HG02588 (cell line): ENCODE results near the gene GHITM.
"Not testable (repeated sequence)": the region's sequence is repeated elsewhere in the genome, so short reads cannot be mapped to it uniquely, and the experiment has no call there.

ENCODE experiments used
- ATAC-seq: cut with Tn5 transposase; IDR thresholded peaks from one replicate; pipeline ENCODE4 v1.9.1; 2021; ENCODE audit warnings: mild to moderate bottlenecking, moderate library complexity; ENCODE audit not compliant: unreplicated experiment

Gene GHITM

DNA sequence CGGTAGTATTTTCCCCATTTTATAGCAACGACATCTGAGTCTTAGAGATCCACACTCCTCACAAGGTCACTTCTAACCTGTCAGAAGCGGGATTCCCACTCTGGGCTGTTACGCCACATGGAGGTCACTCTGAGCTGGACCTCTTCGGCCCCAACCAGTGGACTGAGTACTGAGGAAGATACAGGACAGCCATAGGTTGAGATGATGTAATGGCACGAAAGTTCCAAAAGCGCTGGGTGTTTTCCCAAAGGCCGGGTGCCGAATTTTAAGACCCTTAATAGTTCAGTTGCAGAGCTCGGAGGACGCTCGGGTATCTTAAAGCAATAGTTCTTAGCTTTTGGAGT is 699 bp downstream of the GHITM start:
- ATAC-seq = peak; percentile 2

GRCh38 chr10:84147347-84147746 is 8.0 kb downstream of the GHITM start:
- ATAC-seq = no peak

DNA sequence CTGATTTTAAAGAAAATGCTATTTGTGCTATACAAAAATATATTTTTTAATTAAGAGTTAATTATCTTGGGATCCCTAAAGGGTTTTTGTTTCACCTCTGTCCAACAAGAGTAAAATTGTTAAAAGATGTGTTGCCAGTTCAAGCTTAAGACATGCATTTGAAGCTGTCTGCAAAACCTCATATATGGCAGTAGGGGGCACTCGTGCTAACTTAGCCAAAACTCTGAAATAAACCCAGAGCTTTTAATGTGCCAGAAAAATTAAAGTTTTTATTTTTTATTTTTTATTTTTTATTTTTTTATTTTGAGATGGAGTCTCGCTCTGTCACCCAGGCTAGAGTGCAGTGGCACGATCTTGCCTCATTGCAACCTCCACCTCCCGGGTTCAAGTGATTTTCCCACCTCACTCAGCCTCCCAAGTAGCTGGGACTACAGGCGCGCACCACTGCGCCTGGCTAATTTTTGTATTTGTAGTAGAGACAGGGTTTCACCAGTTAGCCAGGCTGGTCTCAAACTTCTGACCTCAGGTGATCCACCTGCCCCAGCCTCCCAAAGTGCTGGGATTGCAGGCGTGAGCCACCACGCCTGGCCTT is 8.8 kb downstream of the GHITM start:
- peak; percentile 47 for ATAC-seq

GRCh38 chr10:84149854-84150253 is 10.5 kb downstream of the GHITM start:
- ATAC-seq = no peak

GRCh38 chr10:84152769-84153168 is 13.5 kb downstream of the GHITM start:
- no peak for ATAC-seq

DNA sequence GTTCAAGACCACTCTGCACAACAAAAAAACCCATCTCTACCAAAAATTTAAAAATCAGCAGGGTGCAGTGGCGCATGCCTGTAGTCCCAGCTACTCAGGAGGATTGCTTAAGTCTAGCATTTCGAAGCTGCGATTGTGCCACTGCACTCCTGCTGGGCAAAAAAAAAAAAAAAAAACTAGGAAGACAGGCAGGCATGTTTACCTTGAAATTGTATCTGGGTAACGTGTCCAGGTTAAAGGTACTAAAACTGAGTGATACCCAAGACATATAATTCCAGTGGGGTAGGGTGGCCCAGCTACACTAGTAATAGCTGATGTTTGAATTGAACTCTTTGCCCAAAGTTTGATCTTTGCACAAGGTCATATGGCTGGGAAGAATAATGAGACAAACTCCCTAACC is 16.2 kb downstream of the GHITM start:
- ATAC-seq = no peak

DNA sequence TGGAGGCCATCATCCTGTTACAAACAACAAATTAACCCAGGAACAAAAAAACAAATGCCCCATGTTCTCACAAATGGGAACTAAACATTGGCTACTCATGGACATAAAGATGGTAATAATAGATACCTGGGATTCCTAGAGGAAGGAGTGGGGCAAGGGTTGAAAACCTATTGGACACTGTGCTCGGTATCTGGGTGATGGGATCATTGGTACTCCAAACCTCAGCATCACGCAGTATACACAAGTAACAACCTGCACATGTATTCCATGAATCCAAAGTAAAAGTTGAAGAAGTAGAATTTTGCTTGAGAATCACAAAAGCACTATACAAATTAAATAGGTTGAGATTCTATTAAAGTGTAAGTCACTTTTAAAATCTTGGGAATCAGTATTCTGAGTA is 16.7 kb downstream of the GHITM start:
- ATAC-seq = no peak

GRCh38 chr10:84156768-84157167 is 17.5 kb downstream of the GHITM start:
- peak; percentile 47 for ATAC-seq

DNA sequence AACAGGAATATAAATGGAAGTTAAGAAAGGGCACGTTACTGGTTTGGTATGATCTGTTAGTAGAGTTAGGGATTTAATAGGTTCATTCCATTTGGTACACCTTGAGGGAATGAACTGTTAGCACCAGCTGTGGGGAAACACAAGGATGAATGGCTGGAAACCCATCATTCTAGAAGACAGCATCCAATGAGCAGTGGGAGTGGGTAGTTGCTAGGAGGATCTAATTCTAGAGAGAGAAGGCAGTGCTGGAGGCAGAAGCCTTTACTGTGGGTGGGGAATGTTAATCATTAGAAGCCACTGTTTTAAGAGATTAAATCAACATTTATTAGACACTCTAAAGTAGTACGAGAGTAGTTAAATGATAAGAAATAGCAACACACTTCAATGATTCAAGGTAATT is 18.8 kb downstream of the GHITM start:
- ATAC-seq = no peak

- no peak for ATAC-seq
Measured at GRCh38 chr10:84158550-84158949, 19.2 kb downstream of the GHITM start.

- ATAC-seq = no peak
Measured at GRCh38 chr10:84159076-84159685, 19.9 kb downstream of the GHITM start.

DNA sequence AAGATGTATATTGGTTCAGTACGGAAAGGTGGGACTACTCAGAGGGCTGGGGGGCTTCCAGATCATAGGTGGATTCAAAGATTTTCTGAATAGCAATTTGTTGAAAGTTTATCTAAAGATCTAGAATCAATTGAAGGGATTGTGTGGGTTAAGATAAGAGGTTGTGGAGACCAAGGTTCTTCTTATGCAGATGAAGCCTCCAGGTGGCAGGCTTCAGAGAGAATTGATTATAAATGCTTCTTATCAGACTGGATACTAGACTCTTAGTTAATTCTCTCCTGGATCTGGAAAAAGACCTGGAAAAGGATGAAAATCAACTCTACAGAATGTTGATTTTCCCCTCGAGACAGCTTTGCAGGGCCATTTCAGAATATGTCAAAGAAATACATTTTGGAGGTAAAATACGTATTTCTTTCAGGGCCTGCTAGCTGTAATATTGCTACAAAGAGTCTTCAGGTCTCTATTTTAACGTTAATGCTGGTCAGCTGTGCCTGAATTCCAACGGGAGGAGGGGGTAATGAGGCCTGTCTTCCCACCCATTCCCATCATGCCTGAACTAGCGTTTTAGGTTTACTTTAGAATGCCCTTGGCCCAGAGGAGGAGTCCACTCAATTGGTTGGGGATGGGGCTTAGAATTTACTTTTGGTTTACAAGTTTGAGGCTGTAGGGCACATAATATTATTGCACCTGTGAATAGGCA is 21.5 kb downstream of the GHITM start:
- no peak for ATAC-seq

DNA sequence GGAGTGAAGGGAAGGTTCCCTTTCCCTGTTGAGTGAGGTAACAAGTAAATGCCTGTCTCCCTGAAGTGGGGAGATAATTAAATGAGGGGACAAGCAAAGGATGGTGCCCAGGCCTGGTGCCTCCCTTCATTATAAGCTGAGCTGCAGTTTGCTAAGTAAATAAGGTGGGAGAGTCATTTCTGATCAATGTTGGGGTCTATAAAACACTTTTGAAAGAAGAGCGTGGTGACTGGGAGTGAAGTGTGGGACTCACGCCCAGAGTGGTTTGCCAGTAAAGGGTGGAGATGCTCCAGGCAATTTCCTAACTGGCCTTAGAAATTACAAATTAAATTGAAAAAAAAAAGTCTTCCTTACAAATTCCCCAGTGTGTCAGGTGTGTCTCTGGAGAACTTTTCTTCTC is 24.7 kb downstream of the GHITM start:
- ATAC-seq = no peak

DNA sequence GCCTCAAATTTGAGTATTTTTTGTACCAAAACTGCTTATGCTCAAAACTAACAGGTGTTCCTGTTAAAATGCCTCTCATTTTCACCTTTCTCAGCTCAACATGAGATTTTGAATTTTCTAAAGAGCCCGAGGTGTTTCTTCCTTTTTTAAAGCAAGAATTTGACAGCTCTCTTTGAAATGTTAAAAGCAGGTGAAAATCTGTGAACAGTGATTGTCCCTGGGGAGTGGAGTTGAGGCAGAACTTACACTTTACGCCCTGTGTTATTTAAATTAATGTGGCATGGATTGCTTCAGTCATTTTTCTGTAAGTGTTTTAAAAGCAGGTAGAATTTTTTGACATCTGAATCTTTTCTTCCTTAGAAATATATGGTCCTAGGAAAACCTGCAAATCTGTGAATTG is 25.1 kb downstream of the GHITM start:
- ATAC-seq = no peak

GRCh38 chr10:84166620-84167288 is 27.4 kb downstream of the GHITM start:
- ATAC-seq = peak; percentile 56

DNA sequence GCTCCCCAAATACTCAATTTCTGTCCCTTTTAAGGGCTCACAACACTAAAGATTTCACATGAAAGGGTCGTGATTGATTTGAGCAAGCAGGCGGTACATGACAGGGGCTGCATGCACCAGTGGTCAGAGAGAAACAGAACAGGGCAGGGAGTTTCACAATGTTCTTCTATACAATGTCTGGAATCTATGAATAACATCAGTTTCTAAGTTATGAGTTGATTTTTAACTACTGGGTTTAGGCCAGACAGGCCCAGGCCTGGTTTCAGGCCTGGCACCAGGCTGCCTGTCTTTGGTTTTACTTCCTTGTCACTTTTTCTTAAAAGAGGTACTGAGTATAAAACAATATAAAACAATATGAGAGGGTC is 28.0 kb downstream of the GHITM start:
- not testable (repeated sequence) for ATAC-seq

GRCh38 chr10:84168382-84168781 is 29.1 kb downstream of the GHITM start:
- ATAC-seq = not testable (repeated sequence)

- not testable (repeated sequence) for ATAC-seq
Measured at GRCh38 chr10:84171237-84171636, 31.9 kb downstream of the GHITM start.

- peak; percentile 30 for ATAC-seq
Measured at GRCh38 chr10:84171700-84172466, 32.6 kb downstream of the GHITM start.

DNA sequence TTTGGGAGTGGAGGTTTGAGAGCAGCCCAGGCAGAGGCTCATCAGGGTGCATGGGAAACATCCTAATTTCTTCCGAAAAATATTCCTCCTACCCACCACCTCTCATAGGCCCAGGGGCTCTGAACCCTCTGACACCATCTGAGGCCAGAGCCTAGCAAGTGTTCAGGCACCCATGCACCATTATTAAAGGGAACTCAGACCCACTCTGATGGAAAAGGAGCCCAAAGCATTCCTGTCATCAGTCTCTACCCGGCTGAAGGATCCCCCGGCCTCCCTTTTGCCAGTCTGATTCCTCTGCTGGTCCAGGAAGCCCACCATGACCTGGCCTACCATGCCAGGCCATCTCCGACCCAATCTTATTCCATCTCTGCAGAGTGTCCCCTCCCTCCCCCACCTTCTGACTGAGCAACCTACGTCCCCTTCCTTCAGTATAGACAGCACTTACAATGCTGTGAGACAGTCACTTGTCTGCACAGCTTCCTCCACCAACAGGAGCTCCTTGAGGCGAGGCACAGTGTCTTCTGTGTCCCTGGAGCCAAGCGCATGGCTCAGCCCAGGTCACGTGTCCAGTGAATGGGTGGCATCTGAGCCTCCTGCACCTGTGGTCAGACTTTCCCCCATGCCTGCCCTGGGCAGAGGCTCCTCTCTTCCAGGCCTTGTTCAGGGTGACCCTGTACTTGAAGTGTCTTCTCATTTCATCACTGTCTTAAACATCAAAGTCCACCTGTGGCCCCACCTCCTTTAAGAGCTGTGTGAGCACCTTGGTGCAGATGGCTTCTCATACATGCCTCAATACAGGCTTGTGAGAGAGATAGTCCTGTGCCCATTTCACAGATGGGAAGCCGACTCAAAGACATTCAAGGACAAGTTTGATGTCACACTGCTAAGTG is 33.4 kb downstream of the GHITM start:
- peak; percentile 50 for ATAC-seq
